ENCODE data around the gene ADARB2.

The ADARB2 gene

DNA sequence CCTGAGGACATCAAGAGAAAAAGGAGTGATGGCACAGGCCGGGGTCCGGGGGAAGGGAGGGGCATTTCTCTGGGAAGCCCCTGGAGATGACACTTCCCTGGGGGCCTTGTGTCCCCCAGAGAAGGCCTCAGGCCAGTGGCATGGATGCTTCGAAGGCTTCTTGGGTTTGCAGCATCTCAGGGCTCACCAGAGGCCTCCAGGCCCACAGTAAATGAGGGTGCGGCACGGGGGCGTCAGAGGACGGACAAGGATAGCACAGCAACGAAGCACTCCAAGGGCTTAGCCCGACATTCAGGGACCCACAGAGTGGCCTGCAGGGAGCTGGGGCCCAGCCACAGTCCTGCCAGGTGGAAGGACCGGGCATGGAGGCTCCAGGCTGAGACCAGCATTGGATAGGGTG, 71.6 kb downstream of the ADARB2 start:
- Histone ChIP-seq H3K36me3 (ENCODE audit: control insufficient read depth in 2 of 2, insufficient read depth in 1 of 2, low read length in 2 of 2) (no peaks in the 10 kb centered on the region), H3K4me3 (ENCODE audit: low read depth, low read length) (no peak overlapping the region), H3K4me1 (ENCODE audit: control insufficient read depth, insufficient read depth, low read length) (no peaks in the 10 kb centered on the region), H3K9me3 (ENCODE audit: control insufficient read depth, insufficient read depth, low read depth, low read length) (no peaks in the 10 kb centered on the region), H3K27ac (ENCODE audit: extremely low read depth, low read depth, low read length) (no peak overlapping the region)
- ChIA-PET POLR2A (no interaction called here), CTCF (no interaction called here)
- no peak for TF ChIP-seq ZNF792 (tag by site-specific recombination; IDR thresholded peaks at IDR 0.05)
- no peak for TF ChIP-seq KLF8 (tag by site-specific recombination; IDR thresholded peaks at IDR 0.05)
- TF ChIP-seq ZNF391 (tag by site-specific recombination; IDR thresholded peaks at IDR 0.05; ENCODE audit: borderline replicate concordance, low read depth) = no peak
- no peak for TF ChIP-seq ZNF555 (tag by site-specific recombination; conservative IDR thresholded peaks at IDR 0.05)
- TF ChIP-seq ZNF610 (tag by site-specific recombination; IDR thresholded peaks at IDR 0.05; ENCODE audit: borderline replicate concordance) = no peak
- no peak for TF ChIP-seq ZBTB8A (tag by site-specific recombination; IDR thresholded peaks at IDR 0.05)
- TF ChIP-seq, protein P1, sequence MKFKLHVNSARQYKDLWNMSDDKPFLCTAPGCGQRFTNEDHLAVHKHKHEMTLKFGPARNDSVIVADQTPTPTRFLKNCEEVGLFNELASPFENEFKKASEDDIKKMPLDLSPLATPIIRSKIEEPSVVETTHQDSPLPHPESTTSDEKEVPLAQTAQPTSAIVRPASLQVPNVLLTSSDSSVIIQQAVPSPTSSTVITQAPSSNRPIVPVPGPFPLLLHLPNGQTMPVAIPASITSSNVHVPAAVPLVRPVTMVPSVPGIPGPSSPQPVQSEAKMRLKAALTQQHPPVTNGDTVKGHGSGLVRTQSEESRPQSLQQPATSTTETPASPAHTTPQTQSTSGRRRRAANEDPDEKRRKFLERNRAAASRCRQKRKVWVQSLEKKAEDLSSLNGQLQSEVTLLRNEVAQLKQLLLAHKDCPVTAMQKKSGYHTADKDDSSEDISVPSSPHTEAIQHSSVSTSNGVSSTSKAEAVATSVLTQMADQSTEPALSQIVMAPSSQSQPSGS (tag by site-specific recombination; IDR thresholded peaks at IDR 0.05; ENCODE audit: low read depth) = no peak
- TF ChIP-seq, protein P2, sequence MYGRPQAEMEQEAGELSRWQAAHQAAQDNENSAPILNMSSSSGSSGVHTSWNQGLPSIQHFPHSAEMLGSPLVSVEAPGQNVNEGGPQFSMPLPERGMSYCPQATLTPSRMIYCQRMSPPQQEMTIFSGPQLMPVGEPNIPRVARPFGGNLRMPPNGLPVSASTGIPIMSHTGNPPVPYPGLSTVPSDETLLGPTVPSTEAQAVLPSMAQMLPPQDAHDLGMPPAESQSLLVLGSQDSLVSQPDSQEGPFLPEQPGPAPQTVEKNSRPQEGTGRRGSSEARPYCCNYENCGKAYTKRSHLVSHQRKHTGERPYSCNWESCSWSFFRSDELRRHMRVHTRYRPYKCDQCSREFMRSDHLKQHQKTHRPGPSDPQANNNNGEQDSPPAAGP (tag by site-specific recombination; IDR thresholded peaks at IDR 0.05) = no peak
- no peak for TF ChIP-seq KLF10 (tag by site-specific recombination; IDR thresholded peaks at IDR 0.05)
- no peak for TF ChIP-seq ZNF239 (tag by site-specific recombination; IDR thresholded peaks at IDR 0.05)
- TF ChIP-seq ZNF157 (tag by site-specific recombination; IDR thresholded peaks at IDR 0.05) = no peak
- no peak for TF ChIP-seq GLIS1 (tag by site-specific recombination; IDR thresholded peaks at IDR 0.05)
- no peak for TF ChIP-seq ZFP3 (tag by site-specific recombination; IDR thresholded peaks at IDR 0.05; ENCODE audit: low read depth)
- TF ChIP-seq ZNF354C (tag by site-specific recombination; IDR thresholded peaks at IDR 0.05; ENCODE audit: borderline replicate concordance, low read depth) = no peak

DNA sequence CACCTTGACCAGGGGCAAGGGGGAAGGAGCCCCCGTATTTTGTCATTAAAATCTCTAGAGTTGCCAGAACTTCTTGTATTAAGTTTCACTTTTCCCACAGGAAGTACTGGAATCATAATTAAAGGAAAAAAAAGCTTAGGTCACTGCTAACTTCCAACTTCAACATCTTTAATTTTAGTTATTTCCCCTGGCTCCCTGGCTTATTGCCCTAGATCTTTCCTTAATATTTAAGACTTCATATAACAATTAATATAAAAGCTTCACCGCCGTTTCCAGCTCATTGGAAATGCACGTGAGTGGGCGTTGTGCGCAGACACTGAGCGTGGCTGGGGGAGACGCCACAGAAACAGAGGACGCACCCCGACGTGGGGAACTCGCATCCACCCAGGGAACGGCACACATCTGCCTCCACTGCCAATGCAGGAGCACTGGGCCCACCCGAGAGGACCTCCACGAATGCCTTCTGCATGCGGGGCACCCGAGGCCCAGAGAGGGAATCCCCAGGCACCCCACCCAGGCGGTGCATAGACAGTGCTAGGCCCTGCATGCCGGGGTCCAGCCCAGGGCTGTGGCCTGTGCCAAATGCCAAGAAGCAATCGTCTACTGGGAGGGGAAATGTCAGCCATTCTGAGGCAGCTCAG, 72.2 kb downstream of the ADARB2 start:
- Histone ChIP-seq H3K4me3 (ENCODE audit: low read depth, low read length) (no peak overlapping the region), H3K36me3 (ENCODE audit: control insufficient read depth in 2 of 2, insufficient read depth in 1 of 2, low read length in 2 of 2) (no peaks in the 10 kb centered on the region), H3K4me1 (ENCODE audit: control insufficient read depth, insufficient read depth, low read length) (no peaks in the 10 kb centered on the region), H3K27ac (ENCODE audit: extremely low read depth, low read depth, low read length) (no peak overlapping the region), H3K9me3 (ENCODE audit: control insufficient read depth, insufficient read depth, low read depth, low read length) (no peaks in the 10 kb centered on the region)
- POLR2A ChIA-PET = no interaction called here
- TF ChIP-seq ZNF571 (tag by site-specific recombination; IDR thresholded peaks at IDR 0.05) (no peak), ZNF768 (tag by site-specific recombination; IDR thresholded peaks at IDR 0.05) (no peak), EGR2 (tag by site-specific recombination; IDR thresholded peaks at IDR 0.05; ENCODE audit: low read depth) (no peak), FEZF1 (tag by site-specific recombination; IDR thresholded peaks at IDR 0.05) (no peak), ZNF311 (tag by site-specific recombination; IDR thresholded peaks at IDR 0.05; ENCODE audit: borderline replicate concordance) (no peak)
- TF ChIP-seq, protein P3, sequence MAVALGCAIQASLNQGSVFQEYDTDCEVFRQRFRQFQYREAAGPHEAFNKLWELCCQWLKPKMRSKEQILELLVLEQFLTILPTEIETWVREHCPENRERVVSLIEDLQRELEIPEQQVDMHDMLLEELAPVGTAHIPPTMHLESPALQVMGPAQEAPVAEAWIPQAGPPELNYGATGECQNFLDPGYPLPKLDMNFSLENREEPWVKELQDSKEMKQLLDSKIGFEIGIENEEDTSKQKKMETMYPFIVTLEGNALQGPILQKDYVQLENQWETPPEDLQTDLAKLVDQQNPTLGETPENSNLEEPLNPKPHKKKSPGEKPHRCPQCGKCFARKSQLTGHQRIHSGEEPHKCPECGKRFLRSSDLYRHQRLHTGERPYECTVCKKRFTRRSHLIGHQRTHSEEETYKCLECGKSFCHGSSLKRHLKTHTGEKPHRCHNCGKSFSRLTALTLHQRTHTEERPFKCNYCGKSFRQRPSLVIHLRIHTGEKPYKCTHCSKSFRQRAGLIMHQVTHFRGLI (tag by site-specific recombination; IDR thresholded peaks at IDR 0.05) = no peak
- CTCF ChIA-PET = no interaction called here
